ENCODE results near the gene EEF1A1. TPM values are rescaled to one million over a fixed set of nuclear protein-coding genes. Genes with fewer than 3 reads are reported as not detected.
A peak's percentile ranks its signal among the peaks of the same experiment; 100 is the strongest.
"Not testable (repeated sequence)": the region's sequence is repeated elsewhere in the genome, so short reads cannot be mapped to it uniquely, and the experiment has no call there.

The EEF1A1 gene
- total RNA-seq, 1 donor from 2014 or later = 8,902 TPM

- peaks cover 55% of the 10 kb centered on the region for H3K4me1 Mint-ChIP-seq (ENCODE audit: low read depth)
Measured at GRCh38 chr6:73519926-73520687, 725 bp downstream of the EEF1A1 start.

GRCh38 chr6:73518982-73519881, 1.6 kb downstream of the EEF1A1 start:
- Mint-ChIP-seq H3K4me3 (ENCODE audit: unreplicated experiment) (peak overlapping the region; percentile 93), H3K36me3 (ENCODE audit: low read depth) (peaks cover 43% of the 10 kb centered on the region), H3K4me1 (ENCODE audit: low read depth) (peaks cover 58% of the 10 kb centered on the region), H3K27ac (ENCODE audit: unreplicated experiment) (peak overlapping the region; percentile 98)
- not testable (repeated sequence) for H3K9me3 Mint-ChIP-seq (ENCODE audit: low read depth); H3K27me3 Mint-ChIP-seq (ENCODE audit: low read depth); DNase-seq (ENCODE audit: low spot score)

More at GRCh38 chr6:73519926-73520687, 725 bp downstream of the EEF1A1 start:
- Mint-ChIP-seq H3K27ac (ENCODE audit: unreplicated experiment) (peak overlapping the region; percentile 98), H3K9me3 (ENCODE audit: low read depth) (no peaks in the 10 kb centered on the region), H3K36me3 (ENCODE audit: low read depth) (peaks cover 43% of the 10 kb centered on the region), H3K27me3 (ENCODE audit: low read depth) (no peaks in the 10 kb centered on the region), H3K4me3 (ENCODE audit: unreplicated experiment) (peak overlapping the region; percentile 93)
- no peak for DNase-seq (ENCODE audit: low spot score)
- TF ChIP-seq CTCF (IDR thresholded peaks at IDR 0.05) = no peak

- Mint-ChIP-seq H3K4me3 (ENCODE audit: unreplicated experiment) (peak overlapping the region; percentile 93), H3K4me1 (ENCODE audit: low read depth) (peaks cover 53% of the 10 kb centered on the region), H3K36me3 (ENCODE audit: low read depth) (peaks cover 43% of the 10 kb centered on the region), H3K27ac (ENCODE audit: unreplicated experiment) (peak overlapping the region; percentile 89)
- not testable (repeated sequence) for H3K27me3 Mint-ChIP-seq (ENCODE audit: low read depth); H3K9me3 Mint-ChIP-seq (ENCODE audit: low read depth); DNase-seq (ENCODE audit: low spot score)
Measured at GRCh38 chr6:73518100-73518981, 2.5 kb downstream of the EEF1A1 start.

- no peak for TF ChIP-seq CTCF (IDR thresholded peaks at IDR 0.05)
- Mint-ChIP-seq H3K27me3 (ENCODE audit: low read depth) (no peaks in the 10 kb centered on the region), H3K9me3 (ENCODE audit: low read depth) (no peaks in the 10 kb centered on the region), H3K4me1 (ENCODE audit: low read depth) (peaks cover 44% of the 10 kb centered on the region), H3K4me3 (ENCODE audit: unreplicated experiment) (peak overlapping the region; percentile 64), H3K27ac (ENCODE audit: unreplicated experiment) (peak overlapping the region; percentile 83), H3K36me3 (ENCODE audit: low read depth) (peaks cover 43% of the 10 kb centered on the region)
- DNase-seq (ENCODE audit: low spot score) = no peak
Measured at GRCh38 chr6:73516514-73517489, 4.0 kb downstream of the EEF1A1 start.

- no peak for TF ChIP-seq CTCF (IDR thresholded peaks at IDR 0.05)
- peaks cover 35% of the 10 kb centered on the region for H3K36me3 Mint-ChIP-seq (ENCODE audit: low read depth)
- H3K4me1 Mint-ChIP-seq (ENCODE audit: low read depth) = peaks cover 43% of the 10 kb centered on the region
- peak overlapping the region; percentile 83 for H3K27ac Mint-ChIP-seq (ENCODE audit: unreplicated experiment)
- no peaks in the 10 kb centered on the region for H3K9me3 Mint-ChIP-seq (ENCODE audit: low read depth)
- no peaks in the 10 kb centered on the region for H3K27me3 Mint-ChIP-seq (ENCODE audit: low read depth)
- DNase-seq (ENCODE audit: low spot score) = no peak
- no peak overlapping the region for H3K4me3 Mint-ChIP-seq (ENCODE audit: unreplicated experiment)
Measured at GRCh38 chr6:73515204-73515655, 5.6 kb downstream of the EEF1A1 start.
